ENCODE data around the gene CDH4.

DNA sequence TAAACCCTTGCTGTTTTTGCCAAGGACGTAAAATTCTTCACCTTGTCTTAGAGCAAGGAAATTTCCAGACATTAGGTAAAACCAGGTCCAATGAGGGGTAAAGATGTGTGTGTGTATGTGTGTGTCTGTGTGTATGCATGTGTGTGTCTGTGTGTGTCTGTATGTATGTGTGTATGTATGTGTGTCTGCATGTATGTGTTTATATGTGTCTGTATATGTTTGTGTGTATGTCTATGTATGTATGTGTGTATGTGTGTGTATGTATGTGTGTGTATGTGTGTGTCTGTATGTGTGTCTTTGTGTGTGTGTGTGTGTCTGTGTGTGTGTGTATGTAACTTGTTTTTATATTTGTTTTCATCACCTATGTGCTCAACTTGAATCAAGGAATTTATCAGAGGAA lies 439.9 kb downstream of the CDH4 start:
- TF ChIP-seq POLR2A (IDR thresholded peaks at IDR 0.05; ENCODE audit: low read depth, low read length) (no peak), POLR2AphosphoS5 (IDR thresholded peaks at IDR 0.05; ENCODE audit: insufficient read depth, low read depth, low read length) (no peak), JUN (IDR thresholded peaks at IDR 0.05; ENCODE audit: borderline replicate concordance, insufficient read depth, insufficient read length, low read depth) (no peak)
- TF ChIP-seq, protein P1, sequence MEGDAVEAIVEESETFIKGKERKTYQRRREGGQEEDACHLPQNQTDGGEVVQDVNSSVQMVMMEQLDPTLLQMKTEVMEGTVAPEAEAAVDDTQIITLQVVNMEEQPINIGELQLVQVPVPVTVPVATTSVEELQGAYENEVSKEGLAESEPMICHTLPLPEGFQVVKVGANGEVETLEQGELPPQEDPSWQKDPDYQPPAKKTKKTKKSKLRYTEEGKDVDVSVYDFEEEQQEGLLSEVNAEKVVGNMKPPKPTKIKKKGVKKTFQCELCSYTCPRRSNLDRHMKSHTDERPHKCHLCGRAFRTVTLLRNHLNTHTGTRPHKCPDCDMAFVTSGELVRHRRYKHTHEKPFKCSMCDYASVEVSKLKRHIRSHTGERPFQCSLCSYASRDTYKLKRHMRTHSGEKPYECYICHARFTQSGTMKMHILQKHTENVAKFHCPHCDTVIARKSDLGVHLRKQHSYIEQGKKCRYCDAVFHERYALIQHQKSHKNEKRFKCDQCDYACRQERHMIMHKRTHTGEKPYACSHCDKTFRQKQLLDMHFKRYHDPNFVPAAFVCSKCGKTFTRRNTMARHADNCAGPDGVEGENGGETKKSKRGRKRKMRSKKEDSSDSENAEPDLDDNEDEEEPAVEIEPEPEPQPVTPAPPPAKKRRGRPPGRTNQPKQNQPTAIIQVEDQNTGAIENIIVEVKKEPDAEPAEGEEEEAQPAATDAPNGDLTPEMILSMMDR (IDR thresholded peaks at IDR 0.05; ENCODE audit: extremely low read depth in 1 of 2, insufficient read depth in 1 of 2, low read depth in 1 of 2, low read length in 2 of 2) = no peak

Data from endothelial cell of umbilical vein (primary cell).